ENCODE data around the gene MAML2.

Gene MAML2

GRCh38 chr11:95993438-95994298, 349.3 kb downstream of the MAML2 start:
- DNase-seq = no peak

DNA sequence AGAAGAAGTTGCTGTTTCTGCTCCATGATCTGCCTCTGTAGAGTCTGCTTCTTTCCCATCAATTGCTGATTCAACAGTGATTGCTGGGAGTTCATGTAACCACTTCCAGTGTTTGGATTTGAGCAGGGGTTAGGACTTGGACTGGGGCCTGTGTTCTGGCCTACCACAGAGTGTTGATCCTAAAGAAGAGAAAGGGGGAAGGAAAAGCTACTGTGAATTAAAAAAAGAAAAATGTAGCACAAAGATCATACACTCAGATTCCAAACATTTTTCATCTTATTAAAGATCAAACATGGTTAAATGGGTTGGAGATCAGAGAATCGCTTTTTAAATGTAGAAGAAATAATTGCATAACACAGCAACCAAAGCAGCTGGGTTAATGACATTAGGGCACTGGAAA, 351.4 kb downstream of the MAML2 start:
- DNase-seq = no peak

DNA sequence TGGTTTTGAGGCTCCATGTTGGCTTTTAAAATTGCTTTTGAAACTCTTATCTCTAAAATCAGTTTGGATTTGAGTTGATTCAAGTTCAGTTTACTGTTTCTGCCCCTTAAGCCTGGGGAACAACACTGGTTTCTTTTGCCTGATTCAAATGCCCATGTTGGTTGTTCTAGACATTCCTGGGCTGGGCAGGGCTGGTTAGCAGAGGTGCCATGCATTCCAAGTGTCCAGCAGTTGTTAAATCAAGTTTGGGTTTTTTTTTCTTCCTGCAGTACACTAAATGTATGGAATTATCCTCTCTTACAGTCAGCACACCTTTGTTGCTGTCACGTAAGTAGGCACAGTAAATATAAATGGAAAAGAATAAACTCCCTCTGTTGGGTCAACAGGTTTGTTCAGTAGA, 351.9 kb downstream of the MAML2 start:
- DNase-seq = no peak

GRCh38 chr11:95989780-95990179, 353.2 kb downstream of the MAML2 start:
- no peak for DNase-seq

GRCh38 chr11:95989076-95989605, 353.9 kb downstream of the MAML2 start:
- no peak for DNase-seq

GRCh38 chr11:95985174-95985808, 357.7 kb downstream of the MAML2 start:
- no peak for DNase-seq

GRCh38 chr11:95984072-95984471, 358.9 kb downstream of the MAML2 start:
- DNase-seq = no peak

DNA sequence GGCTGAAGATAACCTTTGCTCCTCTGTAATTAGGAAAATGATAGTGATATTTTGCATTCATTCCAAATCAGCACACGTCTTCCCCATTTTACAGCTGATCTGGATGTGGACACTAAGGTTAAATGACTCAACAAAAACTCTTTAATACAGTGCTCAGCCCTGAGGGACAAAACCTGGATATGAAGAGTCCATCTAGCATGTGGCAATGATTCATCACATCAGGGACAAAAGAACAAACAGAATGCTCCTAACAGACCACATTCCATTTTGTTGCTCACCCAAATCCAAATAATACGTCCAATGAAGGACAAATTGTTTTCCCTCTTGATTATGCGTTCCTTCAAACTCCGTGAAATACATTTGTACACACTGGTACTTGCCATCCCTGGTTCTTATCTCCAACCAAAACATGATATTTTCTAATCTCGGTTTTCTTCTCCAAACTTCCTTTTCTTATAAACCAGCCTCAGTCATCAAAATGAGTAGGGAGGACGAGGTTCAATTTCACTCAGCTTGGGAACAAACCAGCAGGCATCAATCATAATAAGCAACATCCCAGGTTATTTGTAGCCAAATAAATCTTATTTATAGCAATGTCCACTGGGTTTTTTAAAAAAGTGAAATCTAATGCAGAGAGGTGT, 365.3 kb downstream of the MAML2 start:
- DNase-seq = no peak

DNA sequence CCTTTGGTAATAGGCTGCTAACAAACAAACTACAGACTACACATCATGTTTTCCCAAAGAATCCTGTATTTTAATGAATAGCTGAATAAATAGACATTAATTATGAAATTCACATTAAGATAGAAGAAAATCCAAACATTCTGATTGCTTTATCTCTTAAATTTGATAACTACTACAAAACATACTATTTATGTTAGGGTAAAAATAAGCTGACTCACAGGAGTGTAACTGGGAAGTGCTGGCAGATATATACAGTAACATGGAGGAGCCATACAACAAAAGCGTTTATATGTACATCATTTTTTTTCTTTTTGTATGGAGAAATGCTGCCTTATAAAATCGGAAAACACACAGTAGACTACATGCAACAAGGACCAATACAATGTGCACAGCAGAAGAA, 366.4 kb downstream of the MAML2 start:
- no peak for DNase-seq

- DNase-seq = no peak
Observed at GRCh38 chr11:95975343-95975742, 367.7 kb downstream of the MAML2 start.

- no peak for DNase-seq
Observed at GRCh38 chr11:95972060-95972459, 370.9 kb downstream of the MAML2 start.

DNA sequence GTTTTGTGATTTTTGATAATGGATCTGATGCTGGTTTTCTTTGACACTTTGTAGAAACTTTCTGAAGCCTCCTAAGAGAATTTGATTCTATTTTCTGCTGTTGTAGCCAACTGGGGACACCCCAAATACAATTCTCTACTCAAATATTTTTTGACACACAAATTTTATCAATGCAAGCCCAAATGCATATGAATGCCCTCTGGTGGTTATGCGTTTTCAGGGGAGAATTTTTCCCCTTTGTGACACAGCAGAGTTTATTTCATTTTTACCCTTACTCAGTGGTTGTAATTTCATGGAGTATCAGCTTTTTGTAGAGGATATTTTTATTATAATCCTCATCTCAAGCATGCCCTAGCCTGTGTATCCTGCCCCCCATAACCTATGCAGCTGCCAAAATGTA, 374.4 kb downstream of the MAML2 start:
- no peak for DNase-seq

- DNase-seq = no peak
Observed at GRCh38 chr11:95964281-95964680, 378.7 kb downstream of the MAML2 start.

DNA sequence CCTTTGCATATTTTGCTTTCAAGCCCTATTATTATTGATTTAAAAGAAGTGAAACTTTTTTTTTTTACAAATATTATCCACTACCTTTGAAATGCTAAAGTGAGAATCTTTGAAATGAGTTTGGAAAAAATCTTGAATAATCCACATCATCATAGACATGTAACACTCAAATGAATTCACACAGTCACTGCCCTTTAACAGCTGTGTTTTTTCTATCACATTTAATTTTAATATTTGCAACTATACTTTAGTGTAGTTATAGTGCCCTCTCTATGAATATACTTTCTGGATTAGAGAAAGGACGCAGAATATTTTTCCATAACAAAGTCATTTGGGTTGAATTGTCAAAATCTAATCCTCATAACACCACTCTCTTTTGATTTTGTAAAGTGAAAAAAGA, 381.2 kb downstream of the MAML2 start:
- DNase-seq = no peak

- DNase-seq = no peak
Observed at GRCh38 chr11:95950905-95951304, 392.1 kb downstream of the MAML2 start.

DNA sequence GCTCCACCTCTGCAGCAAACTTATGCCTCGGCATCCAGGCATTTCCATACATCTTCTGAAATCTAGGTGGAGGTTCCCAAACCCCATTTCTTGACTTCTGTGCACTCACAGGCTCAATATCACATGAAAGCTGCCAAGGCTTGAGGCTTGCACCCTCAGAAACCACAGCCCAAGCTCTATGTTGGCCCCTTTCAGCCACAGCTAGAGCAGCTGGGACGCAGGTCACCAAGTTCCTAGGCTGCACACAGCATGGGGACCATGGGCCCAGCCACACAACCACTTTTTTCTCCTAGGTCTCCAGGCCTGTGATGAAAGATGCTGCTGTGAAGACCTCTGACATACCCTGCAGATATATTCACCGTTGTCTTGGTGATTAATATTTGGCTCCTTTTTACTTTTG, 394.4 kb downstream of the MAML2 start:
- DNase-seq = no peak

DNA sequence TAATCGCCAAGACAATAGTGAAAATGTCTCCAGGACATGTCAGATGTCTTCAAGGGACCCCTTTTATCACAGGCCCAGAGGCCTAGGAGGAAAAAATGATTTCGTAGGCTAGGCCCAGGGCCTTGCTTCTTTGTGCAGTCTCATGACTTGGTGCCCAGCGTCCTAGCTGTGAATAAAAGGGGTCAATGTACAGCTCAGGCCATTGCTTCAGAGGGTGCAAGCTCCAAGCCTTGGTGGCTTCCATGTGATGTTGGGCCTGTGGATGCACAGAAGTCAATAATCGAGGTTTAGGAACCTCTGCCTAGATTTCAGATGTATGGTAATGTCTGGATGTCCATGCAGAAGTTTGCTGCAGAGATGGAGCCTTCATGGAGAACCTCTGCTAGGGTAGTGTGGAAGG, 398.4 kb downstream of the MAML2 start:
- DNase-seq = no peak

- DNase-seq = no peak
Observed at GRCh38 chr11:95943546-95943945, 399.4 kb downstream of the MAML2 start.

DNA sequence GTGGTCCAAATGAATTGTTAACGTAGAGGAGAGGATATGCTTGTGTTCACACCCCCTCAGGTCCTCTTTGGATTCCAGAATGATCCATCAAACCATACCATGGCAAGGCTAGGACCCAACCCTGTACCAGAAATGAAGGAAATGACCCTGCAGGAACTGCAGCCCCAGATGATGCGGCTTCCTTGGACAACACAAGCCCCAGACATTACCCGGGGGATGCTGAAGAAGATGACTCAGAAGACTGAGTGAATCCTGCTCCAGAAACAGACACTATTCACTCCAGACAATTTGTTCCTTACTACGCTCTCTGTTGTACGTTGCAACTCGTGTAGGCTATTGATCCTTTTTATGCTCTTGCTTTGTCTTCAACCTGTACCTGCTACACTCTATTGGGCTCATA, 403.9 kb downstream of the MAML2 start:
- DNase-seq = no peak

DNA sequence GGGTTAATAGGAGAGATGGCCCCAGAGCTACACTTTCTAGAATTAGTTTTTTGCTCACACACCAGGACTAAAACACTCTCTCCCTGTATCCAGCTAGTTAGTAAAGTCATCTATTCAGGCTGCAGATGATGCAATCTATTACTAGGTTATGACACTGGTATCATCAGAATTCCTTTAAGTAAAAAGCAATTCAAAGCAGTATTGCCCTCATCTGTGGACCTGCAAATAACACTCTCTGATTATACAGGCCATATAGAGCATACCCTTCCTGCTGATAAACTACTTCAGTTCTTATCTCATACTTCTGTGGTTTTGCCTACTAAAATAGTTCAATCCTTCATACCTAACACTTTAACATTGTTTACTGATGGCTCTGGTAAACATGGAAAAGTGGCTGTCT, 405.6 kb downstream of the MAML2 start:
- no peak for DNase-seq

- no peak for DNase-seq
Observed at GRCh38 chr11:95933594-95933993, 409.4 kb downstream of the MAML2 start.

GRCh38 chr11:95931916-95932315, 411.1 kb downstream of the MAML2 start:
- no peak for DNase-seq

GRCh38 chr11:95930948-95931347, 412.0 kb downstream of the MAML2 start:
- no peak for DNase-seq

GRCh38 chr11:95926726-95927125, 416.3 kb downstream of the MAML2 start:
- no peak for DNase-seq
